Neural progenitor cell (in vitro differentiated cells): ENCODE results near the gene PLXNC1.

Experiments
- CTCF ChIP-seq: fragments of 200-600 bp; sonication (generic); IDR thresholded peaks from 2 replicates; pipeline ENCODE4 v1.5.1; 2017; ENCODE audit warnings: antibody characterized with exemption, mild to moderate bottlenecking
- EZH2phosphoT487 ChIP-seq: fragments of 200-600 bp; sonication (generic); IDR thresholded peaks from 2 replicates; pipeline ENCODE4 v1.6.1; 2017; ENCODE audit warnings: antibody characterized with exemption

DNA sequence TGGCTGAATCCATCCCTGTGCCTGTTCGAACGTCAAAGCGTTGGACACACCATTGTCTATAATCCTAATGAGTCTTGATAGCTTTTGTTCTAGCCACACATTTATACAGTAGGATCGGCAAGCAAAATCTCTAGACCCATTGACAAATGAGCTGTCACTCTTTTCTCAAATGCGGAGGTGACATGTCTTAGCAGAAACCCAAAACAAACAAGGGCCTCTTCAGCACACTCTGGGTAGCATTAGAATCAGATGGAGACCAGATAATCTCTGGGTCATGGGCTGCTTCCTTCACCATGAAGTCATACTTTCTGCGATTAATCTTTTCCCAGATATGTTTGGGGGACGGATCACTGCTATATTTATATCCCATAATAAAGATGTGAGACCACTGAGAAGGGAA lies 100.2 kb downstream of the PLXNC1 start:
- TF ChIP-seq CTCF (no peak), EZH2phosphoT487 (no peak)
